Suprapubic skin (tissue), 4 donors: Measurements from ENCODE around the gene TAF12. TPM values are rescaled to one million over a fixed set of nuclear protein-coding genes. Genes with fewer than 3 reads are reported as not detected.
"Not testable (repeated sequence)": the region's sequence is repeated elsewhere in the genome, so short reads cannot be mapped to it uniquely, and the experiment has no call there.

Experiments used
- DNase-seq, 2 donors: peaks; one replicate each; pipeline ENCODE4 v3.0.0-alpha.2; 2019; ENCODE audit warnings: low spot score in 2 of 2
- H3K27ac ChIP-seq: fragments of 200-600 bp; sonication (generic); one replicate; pipeline ENCODE4 v1.5.1; 2019
- H3K27me3 ChIP-seq: fragments of 200-600 bp; sonication (generic); one replicate; pipeline ENCODE4 v1.5.1; 2019
- H3K36me3 ChIP-seq: fragments of 200-600 bp; sonication (generic); one replicate; pipeline ENCODE4 v1.5.1; 2019
- H3K4me1 ChIP-seq: fragments of 200-600 bp; sonication (generic); one replicate; pipeline ENCODE4 v1.5.1; 2019
- H3K4me3 ChIP-seq: fragments of 200-600 bp; sonication (generic); one replicate; pipeline ENCODE4 v1.5.1; 2019; ENCODE audit warnings: mild to moderate bottlenecking
- H3K9me3 ChIP-seq: fragments of 200-600 bp; sonication (generic); one replicate; pipeline ENCODE4 v1.5.1; 2019
- CTCF ChIP-seq, 2 donors: fragments of 200-600 bp in 1 of 2; fragments of 450-650 bp in 1 of 2; sonication (generic) in 1 of 2; IDR thresholded peaks; one replicate each; pipeline ENCODE4 v1.5.1; 2016 to 2019; ENCODE audit warnings: antibody characterized with exemption in 2 of 2, mild to moderate bottlenecking in 1 of 2, moderate library complexity in 1 of 2
- EP300 ChIP-seq: sonication (generic); formaldehyde crosslinking; IDR thresholded peaks from one replicate; pipeline ENCODE4 v1.6.1; 2017; ENCODE audit warnings: antibody characterized with exemption
- POLR2A ChIP-seq, 2 donors: fragments of 450-650 bp; IDR thresholded peaks; one replicate each; pipeline ENCODE4 v1.6.1; 2017; ENCODE audit warnings: antibody characterized with exemption in 2 of 2, mild to moderate bottlenecking in 2 of 2, moderate library complexity in 2 of 2
- POLR2AphosphoS5 ChIP-seq, 3 donors: sonication (generic); formaldehyde crosslinking; IDR thresholded peaks; one replicate each; pipeline ENCODE4 v1.6.1; 2017; ENCODE audit warnings: antibody characterized with exemption in 3 of 3
- WGBS: methylation state at CpG from one replicate; pipeline ENCODE4 v1.1.5; 2018; 5-methylcytosine and 5-hydroxymethylcytosine counted together
- total RNA-seq, 4 donors: library from RNA; depleted of rRNA; stranded (reverse); fragments of >200 nt; gene quantifications; one replicate each; pipeline ENCODE4 v1.1.0, GENCODE V29; 2016

TAF12 gene
- total RNA-seq, 4 donors from 2014 or later = 25.7 to 29.9 (median 27.3) TPM

- H3K4me1 ChIP-seq = peaks cover 37% of the 10 kb centered on the region
- no peak overlapping the region for H3K27ac ChIP-seq
- no peaks in the 10 kb centered on the region for H3K9me3 ChIP-seq
- no peaks in the 10 kb centered on the region for H3K27me3 ChIP-seq
- WGBS = 33% methylated on average over 11 of the region's 81 CpGs
- TF ChIP-seq EP300 (no peak), POLR2A (IDR thresholded peaks at IDR 0.05) (no peak), POLR2AphosphoS5 (IDR thresholded peaks at IDR 0.05) (no peak), CTCF (IDR thresholded peaks at IDR 0.05) (no peak)
- peak in 1 of 2 donors; percentile 67 for DNase-seq
- H3K36me3 ChIP-seq = no peaks in the 10 kb centered on the region
- peak overlapping the region; percentile 65 for H3K4me3 ChIP-seq
Measured at GRCh38 chr1:28592321-28593071, 50.4 kb downstream of the TAF12 start.

DNA sequence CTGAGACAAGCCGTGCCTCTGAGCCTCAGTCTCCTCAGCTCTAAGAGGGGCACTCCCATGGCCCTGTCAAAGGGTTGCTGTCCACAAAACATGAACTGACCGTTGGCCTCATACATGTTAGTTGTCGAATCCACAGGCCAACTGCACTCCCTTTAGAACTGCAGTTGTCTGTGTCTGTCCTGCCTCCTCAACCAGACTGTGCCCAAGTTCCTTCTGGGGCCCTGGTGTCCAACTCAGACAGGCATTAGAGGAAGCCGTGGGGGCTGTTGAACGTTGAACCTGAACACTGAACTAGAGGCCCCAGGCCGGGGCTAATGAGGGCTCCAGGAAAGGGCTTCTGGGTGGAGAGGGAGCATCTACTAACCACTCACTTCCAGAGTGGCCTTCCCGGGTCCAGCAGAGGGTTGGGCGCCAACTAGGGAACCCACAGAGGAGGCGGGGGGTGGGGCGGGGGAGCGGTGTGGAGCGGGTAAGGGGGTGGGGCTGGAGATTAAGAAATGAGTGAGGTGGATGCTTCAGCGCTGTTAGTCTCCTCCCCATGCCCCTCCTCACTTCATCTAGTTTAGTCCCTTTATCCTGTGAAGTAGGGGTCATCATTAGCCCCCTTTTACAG is 51.1 kb downstream of the TAF12 start, which contains the start of gene RAB42:
RAB42 (plus strand) TSS at position 558 of the 613 bp plus-strand sequence. CDS start 247 bp downstream, outside the sequence.
- peak in 1 of 2 donors; percentile 74 for DNase-seq
- H3K9me3 ChIP-seq = no peaks in the 10 kb centered on the region
- H3K27ac ChIP-seq = no peak within 1 kb of the TSS
- H3K4me3 ChIP-seq = peak within 1 kb of the TSS; percentile 65
- H3K36me3 ChIP-seq = no peaks in the 10 kb centered on the region
- no peak for TF ChIP-seq POLR2AphosphoS5 (IDR thresholded peaks at IDR 0.05)
- TF ChIP-seq POLR2A (IDR thresholded peaks at IDR 0.05) = no peak
- TF ChIP-seq EP300 = no peak
- H3K4me1 ChIP-seq = peaks cover 37% of the 10 kb centered on the region
- H3K27me3 ChIP-seq = no peaks in the 10 kb centered on the region
- WGBS = 37% methylated on average over 8 of the region's 13 CpGs

GRCh38 chr1:28586585-28587391 is 56.1 kb downstream of the TAF12 start:
- WGBS = 90% methylated on average over 19 of the region's 19 CpGs
- H3K27me3 ChIP-seq, DNase-seq, H3K9me3 ChIP-seq, H3K4me3 ChIP-seq, H3K36me3 ChIP-seq, H3K27ac ChIP-seq: not testable (repeated sequence)
- peaks cover 25% of the 10 kb centered on the region for H3K4me1 ChIP-seq

DNA sequence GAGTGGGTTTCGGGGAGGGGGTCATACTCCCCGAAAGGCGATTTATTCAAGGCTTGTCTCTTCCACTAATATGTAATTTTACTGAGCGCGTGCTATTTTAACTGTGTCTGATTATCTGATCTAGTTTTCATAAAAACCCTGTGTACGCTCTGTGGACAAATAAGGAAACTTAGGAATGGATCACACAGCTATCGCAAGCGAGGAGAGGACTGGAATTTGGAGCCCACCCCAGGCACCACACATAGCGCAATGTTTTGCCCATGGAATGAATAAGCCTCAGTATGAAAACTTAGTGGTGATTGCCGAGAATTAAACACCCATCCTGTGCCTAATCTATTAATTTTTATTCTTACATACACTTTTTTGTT is 60.6 kb downstream of the TAF12 start:
- Histone ChIP-seq H3K4me3 (peak overlapping the region; percentile 89), H3K27ac (peak overlapping the region; percentile 91), H3K27me3 (no peaks in the 10 kb centered on the region), H3K36me3 (peaks cover 27% of the 10 kb centered on the region), H3K4me1 (peaks cover 29% of the 10 kb centered on the region), H3K9me3 (no peaks in the 10 kb centered on the region)
- 0% methylated on average over 10 of the region's 10 CpGs for WGBS
- TF ChIP-seq EP300 = no peak
- no peak for TF ChIP-seq POLR2A (IDR thresholded peaks at IDR 0.05)
- TF ChIP-seq CTCF (IDR thresholded peaks at IDR 0.05) = no peak
- no peak for TF ChIP-seq POLR2AphosphoS5 (IDR thresholded peaks at IDR 0.05)
- DNase-seq = no peak

DNA sequence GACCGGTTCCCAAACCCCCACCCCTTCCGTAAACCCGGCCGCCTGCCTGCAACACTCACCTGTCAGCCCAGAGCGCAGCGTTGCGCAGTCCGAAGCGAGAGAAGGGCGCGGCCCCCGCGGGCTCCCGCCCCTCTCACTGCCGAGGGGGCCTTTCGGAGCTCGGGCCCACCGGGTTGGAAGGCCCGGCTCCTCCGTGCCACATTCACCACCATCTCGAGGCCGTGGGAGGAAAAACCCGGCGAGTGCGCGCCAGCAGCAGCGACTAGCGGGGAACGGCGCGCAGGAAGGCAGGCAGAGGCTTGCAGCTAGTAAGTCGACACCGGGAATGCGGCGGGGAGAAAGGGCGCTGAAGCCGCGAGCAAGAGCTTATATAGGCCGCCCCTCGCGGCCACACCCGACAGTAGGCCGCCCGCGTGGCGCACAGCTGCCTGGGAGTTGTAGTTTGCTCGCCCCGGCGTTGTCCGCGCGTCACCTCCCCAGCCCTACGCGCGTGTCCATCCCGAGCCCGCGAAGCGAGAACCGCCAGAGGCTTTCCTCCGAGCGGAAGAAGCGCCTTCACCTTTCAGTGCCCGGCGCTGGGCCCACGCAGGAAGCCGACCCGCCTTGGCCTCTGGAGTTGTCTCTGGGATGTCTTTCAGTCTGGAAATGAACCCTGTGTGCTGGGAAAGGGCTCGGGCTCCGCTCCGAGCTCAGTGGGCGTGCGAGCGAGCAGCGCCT is 61.2 kb downstream of the TAF12 start:
- peak; percentile 97 to 98 for DNase-seq
- whole genome bisulfite sequencing = 0% methylated on average over 30 of the region's 75 CpGs
- no peaks in the 10 kb centered on the region for H3K27me3 ChIP-seq
- H3K27ac ChIP-seq = peak overlapping the region; percentile 91
- H3K36me3 ChIP-seq = peaks cover 32% of the 10 kb centered on the region
- no peaks in the 10 kb centered on the region for H3K9me3 ChIP-seq
- H3K4me3 ChIP-seq = peak overlapping the region; percentile 89
- TF ChIP-seq POLR2AphosphoS5 (IDR thresholded peaks at IDR 0.05) = peak; percentile 89 to 99 (median 97)
- peak; percentile 95 to 97 for TF ChIP-seq POLR2A (IDR thresholded peaks at IDR 0.05)
- TF ChIP-seq CTCF (IDR thresholded peaks at IDR 0.05) = peak in 1 of 2 donors; percentile 13
- no peak for TF ChIP-seq EP300
- H3K4me1 ChIP-seq = peaks cover 29% of the 10 kb centered on the region
